ENCODE data around the gene PSG7. TPM values are rescaled to one million over a fixed set of nuclear protein-coding genes. Genes with fewer than 3 reads are reported as not detected.
"Not testable (repeated sequence)": the region's sequence is repeated elsewhere in the genome, so short reads cannot be mapped to it uniquely, and the experiment has no call there.

The PSG7 gene
- total and polyA plus RNA-seq, 10 donors, result not detected

GRCh38 chr19:42942187-42942789 is 5.3 kb upstream of the PSG7 start:
- Histone ChIP-seq H3K27ac (no peak overlapping the region), H3K27me3 (replicated peaks in 1 of 7) (peaks cover 0 to 11% (median 4%) of the 10 kb centered on the region in 7 donors), H3K36me3 (no peaks in the 10 kb centered on the region), H3K4me1 (no peaks in the 10 kb centered on the region), H3K9me3 (no peaks in the 10 kb centered on the region), H3K4me3 (no peak overlapping the region)
- 32 to 40% (median 37%) methylated on average over 13 of the region's 13 CpGs for WGBS, 5 donors
- intact Hi-C loops (cut with DNase I; ENCODE audit: low total_unique reads), result no loop called here
- DNase-seq, result no peak
- TF ChIP-seq CTCF (IDR thresholded peaks at IDR 0.05 in 8 of 11, conservative IDR thresholded peaks at IDR 0.05 in 3 of 11) (peak in 2 of 11 experiments; percentile 13 to 24), POLR2AphosphoS5 (IDR thresholded peaks at IDR 0.05) (no peak)

- H3K4me1 ChIP-seq; H3K36me3 ChIP-seq; DNase-seq; H3K9me3 ChIP-seq; intact Hi-C loops (cut with DNase I; ENCODE audit: low total_unique reads); H3K27me3 ChIP-seq (replicated peaks in 1 of 7); H3K27ac ChIP-seq; H3K4me3 ChIP-seq: not testable (repeated sequence)
Observed at GRCh38 chr19:42934726-42935125, 2.3 kb downstream of the PSG7 start.

GRCh38 chr19:42934183-42934582 is 2.8 kb downstream of the PSG7 start:
- intact Hi-C loops (cut with DNase I; ENCODE audit: low total_unique reads); H3K36me3 ChIP-seq; H3K4me3 ChIP-seq; H3K9me3 ChIP-seq; H3K27ac ChIP-seq; DNase-seq; H3K4me1 ChIP-seq; H3K27me3 ChIP-seq (replicated peaks in 1 of 7): not testable (repeated sequence)

- H3K4me1 ChIP-seq; H3K27me3 ChIP-seq (replicated peaks in 1 of 7); DNase-seq; H3K4me3 ChIP-seq; H3K36me3 ChIP-seq; H3K9me3 ChIP-seq; H3K27ac ChIP-seq; intact Hi-C loops (cut with DNase I; ENCODE audit: low total_unique reads): not testable (repeated sequence)
- 67 to 89% (median 77%) methylated on average over 3 of the region's 3 CpGs for WGBS, 5 donors
Observed at GRCh38 chr19:42933412-42933811, 3.6 kb downstream of the PSG7 start.

- H3K4me3 ChIP-seq; H3K36me3 ChIP-seq; H3K9me3 ChIP-seq; intact Hi-C loops (cut with DNase I; ENCODE audit: low total_unique reads); H3K4me1 ChIP-seq; H3K27ac ChIP-seq; DNase-seq; H3K27me3 ChIP-seq (replicated peaks in 1 of 7): not testable (repeated sequence)
- 62 to 90% (median 77%) methylated on average over 5 of the region's 5 CpGs for WGBS, 5 donors
Observed at GRCh38 chr19:42932485-42933101, 4.4 kb downstream of the PSG7 start.

GRCh38 chr19:42930214-42930613 is 6.8 kb downstream of the PSG7 start:
- H3K27ac ChIP-seq; H3K4me1 ChIP-seq; H3K4me3 ChIP-seq; H3K36me3 ChIP-seq; DNase-seq; intact Hi-C loops (cut with DNase I; ENCODE audit: low total_unique reads); H3K9me3 ChIP-seq; H3K27me3 ChIP-seq (replicated peaks in 1 of 7): not testable (repeated sequence)
- peak in 3 of 11 experiments; percentile 13 to 32 (median 16) for TF ChIP-seq CTCF (IDR thresholded peaks at IDR 0.05 in 8 of 11, conservative IDR thresholded peaks at IDR 0.05 in 3 of 11)
- WGBS, 5 donors, result 0 to 14% (median 4%) methylated on average over 1 of the region's 1 CpG

All from spleen (tissue), 11 donors.